ENCODE data around the gene OR2V1. TPM values are rescaled to one million over a fixed set of nuclear protein-coding genes. Genes with fewer than 3 reads are reported as not detected.
"Not testable (repeated sequence)": the region's sequence is repeated elsewhere in the genome, so short reads cannot be mapped to it uniquely, and the experiment has no call there.

OR2V1 gene
- total RNA-seq, 6 experiments from 2014 or later, result not detected

- no peak for TF ChIP-seq CTCF (IDR thresholded peaks at IDR 0.05)
- no peak for TF ChIP-seq POLR2A (IDR thresholded peaks at IDR 0.05)
- ATAC-seq (no peak), DNase-seq (peak in 1 of 3 donors; percentile 26)
- Histone ChIP-seq H3K27ac (no peak overlapping the region), H3K9me3 (no peaks in the 10 kb centered on the region), H3K27me3 (peaks cover 0 to 5% of the 10 kb centered on the region in 2 donors), H3K4me1 (no peaks in the 10 kb centered on the region), H3K36me3 (no peaks in the 10 kb centered on the region), H3K4me3 (no peak overlapping the region)
- intact Hi-C loops (cut with DNase I), result loop anchor here in 1 of 2 donors (10.0 kb wide), 1 partner anchor 60 kb away; no protein-coding TSS in a partner anchor
- WGBS (ENCODE audit: insufficient coverage, low coverage, low lambda C conversion rate, missing lambda C conversion rate), result 48% methylated on average over 9 of the region's 33 CpGs
These were observed 16.6 kb downstream of the OR2V1 start for GRCh38 chr5:181114284-181114843.

DNA sequence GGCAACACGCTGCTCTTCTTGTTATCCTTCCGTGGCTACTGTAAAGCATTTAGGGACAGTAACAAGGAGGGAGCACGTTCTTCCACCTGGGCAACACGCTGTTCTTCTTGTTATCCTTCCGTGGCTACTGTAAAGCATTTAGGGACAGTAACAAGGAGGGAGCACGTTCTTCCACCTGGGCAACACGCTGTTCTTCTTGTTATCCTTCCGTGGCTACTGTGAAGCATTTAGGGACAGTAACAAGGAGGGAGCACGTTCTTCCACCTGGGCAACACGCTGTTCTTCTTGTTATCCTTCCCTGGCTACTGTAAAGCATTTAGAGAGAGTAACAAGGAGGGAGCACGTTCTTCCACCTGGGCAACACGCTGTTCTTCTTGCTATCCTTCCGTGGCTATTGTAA is 17.4 kb downstream of the OR2V1 start:
- H3K9me3 ChIP-seq, H3K27ac ChIP-seq, H3K27me3 ChIP-seq, ATAC-seq, H3K4me1 ChIP-seq, H3K4me3 ChIP-seq, DNase-seq, H3K36me3 ChIP-seq: not testable (repeated sequence)
- WGBS (ENCODE audit: insufficient coverage, low coverage, low lambda C conversion rate, missing lambda C conversion rate), result 48% methylated on average over 8 of the region's 13 CpGs
- intact Hi-C loops (cut with DNase I), result loop anchor here in 1 of 2 donors (10.0 kb wide), 1 partner anchor 59 kb away; no protein-coding TSS in a partner anchor

- Histone ChIP-seq H3K36me3 (no peaks in the 10 kb centered on the region), H3K27ac (no peak overlapping the region), H3K4me3 (no peak overlapping the region), H3K27me3 (peaks cover 0 to 5% of the 10 kb centered on the region in 2 donors), H3K9me3 (no peaks in the 10 kb centered on the region), H3K4me1 (no peaks in the 10 kb centered on the region)
- DNase-seq (peak in 1 of 3 donors; percentile 18), ATAC-seq (no peak)
- TF ChIP-seq CTCF (IDR thresholded peaks at IDR 0.05) (no peak), POLR2A (IDR thresholded peaks at IDR 0.05) (no peak)
- intact Hi-C loops (cut with DNase I), result loop anchor here in 1 of 2 donors (10.0 kb wide), 1 partner anchor 58 kb away; no protein-coding TSS in a partner anchor
- 59% methylated on average over 5 of the region's 5 CpGs for WGBS (ENCODE audit: insufficient coverage, low coverage, low lambda C conversion rate, missing lambda C conversion rate)
These were observed 18.5 kb downstream of the OR2V1 start for GRCh38 chr5:181112476-181112875.

DNA sequence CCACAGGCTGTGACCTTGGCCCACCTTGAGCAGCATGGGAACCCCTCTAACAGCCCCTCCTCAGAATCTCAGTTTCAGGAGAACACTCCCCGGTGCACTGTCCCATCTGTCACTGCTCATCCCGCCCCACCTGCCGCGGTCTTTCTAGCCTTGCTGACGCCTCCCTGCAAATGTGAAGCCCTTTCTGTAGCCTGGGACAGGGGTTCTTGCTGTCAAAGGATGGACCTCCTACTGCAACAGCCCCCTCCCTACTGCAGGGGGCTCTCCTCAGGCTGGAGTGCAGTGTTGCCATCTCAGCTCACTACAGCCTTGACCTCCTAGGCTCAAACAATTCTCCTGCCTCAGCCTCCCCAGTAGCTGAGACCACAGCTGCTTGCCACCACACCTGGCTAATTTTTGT is 20.0 kb downstream of the OR2V1 start:
- intact Hi-C loops (cut with DNase I), result loop anchor here in 1 of 2 donors (10.0 kb wide), 1 partner anchor 56 kb away; no protein-coding TSS in a partner anchor
- Histone ChIP-seq H3K4me3 (no peak overlapping the region), H3K27ac (no peak overlapping the region), H3K9me3 (no peaks in the 10 kb centered on the region), H3K36me3 (no peaks in the 10 kb centered on the region), H3K4me1 (no peaks in the 10 kb centered on the region), H3K27me3 (peaks cover 0 to 2% of the 10 kb centered on the region in 2 donors)
- peak in 1 of 3 donors; percentile 9 for DNase-seq
- 72% methylated on average over 5 of the region's 5 CpGs for WGBS (ENCODE audit: insufficient coverage, low coverage, low lambda C conversion rate, missing lambda C conversion rate)
- TF ChIP-seq CTCF (IDR thresholded peaks at IDR 0.05), result no peak
- TF ChIP-seq POLR2A (IDR thresholded peaks at IDR 0.05), result no peak
- no peak for ATAC-seq

DNA sequence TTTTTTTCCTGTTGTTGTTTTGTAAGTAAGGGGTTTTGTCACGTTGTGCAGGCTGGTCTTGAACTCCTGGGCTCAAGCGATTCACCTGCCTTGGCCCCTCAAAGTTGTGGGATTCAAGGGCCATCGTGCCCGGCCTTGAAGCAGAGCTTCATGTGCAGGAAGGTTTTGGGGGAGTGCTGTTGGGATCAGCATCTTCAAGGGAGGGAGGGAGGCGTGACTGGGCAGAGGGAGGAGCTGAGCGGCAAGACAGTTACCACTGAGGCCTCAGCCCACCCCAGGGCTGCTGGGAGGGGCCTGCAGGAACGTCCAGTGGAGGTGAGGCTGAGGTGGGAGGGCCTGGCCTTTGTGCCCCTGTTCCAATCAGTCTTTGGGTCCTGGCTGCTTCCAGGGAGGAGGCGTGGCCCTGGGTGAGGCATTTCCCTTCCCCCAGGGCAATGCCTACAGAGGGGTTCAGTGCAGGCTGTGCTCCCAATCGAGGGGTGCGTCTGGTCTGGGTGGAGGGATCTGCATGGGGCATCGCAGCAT is 21.4 kb downstream of the OR2V1 start:
- no peak for TF ChIP-seq CTCF (IDR thresholded peaks at IDR 0.05)
- no peak for TF ChIP-seq POLR2A (IDR thresholded peaks at IDR 0.05)
- ATAC-seq (peak in 1 of 4 donors; percentile 24), DNase-seq (peak in 1 of 3 donors; percentile 16)
- Histone ChIP-seq H3K4me1 (no peaks in the 10 kb centered on the region), H3K9me3 (no peaks in the 10 kb centered on the region), H3K36me3 (no peaks in the 10 kb centered on the region), H3K27me3 (no peaks in the 10 kb centered on the region), H3K4me3 (no peak overlapping the region), H3K27ac (no peak overlapping the region)
- intact Hi-C loops (cut with DNase I), result loop anchor here in 1 of 2 donors (10.0 kb wide), 1 partner anchor 55 kb away; no protein-coding TSS in a partner anchor
- WGBS (ENCODE audit: insufficient coverage, low coverage, low lambda C conversion rate, missing lambda C conversion rate), result 26% methylated on average over 5 of the region's 11 CpGs
